ENCODE measurements around the gene KCNE3.

Gene KCNE3

DNA sequence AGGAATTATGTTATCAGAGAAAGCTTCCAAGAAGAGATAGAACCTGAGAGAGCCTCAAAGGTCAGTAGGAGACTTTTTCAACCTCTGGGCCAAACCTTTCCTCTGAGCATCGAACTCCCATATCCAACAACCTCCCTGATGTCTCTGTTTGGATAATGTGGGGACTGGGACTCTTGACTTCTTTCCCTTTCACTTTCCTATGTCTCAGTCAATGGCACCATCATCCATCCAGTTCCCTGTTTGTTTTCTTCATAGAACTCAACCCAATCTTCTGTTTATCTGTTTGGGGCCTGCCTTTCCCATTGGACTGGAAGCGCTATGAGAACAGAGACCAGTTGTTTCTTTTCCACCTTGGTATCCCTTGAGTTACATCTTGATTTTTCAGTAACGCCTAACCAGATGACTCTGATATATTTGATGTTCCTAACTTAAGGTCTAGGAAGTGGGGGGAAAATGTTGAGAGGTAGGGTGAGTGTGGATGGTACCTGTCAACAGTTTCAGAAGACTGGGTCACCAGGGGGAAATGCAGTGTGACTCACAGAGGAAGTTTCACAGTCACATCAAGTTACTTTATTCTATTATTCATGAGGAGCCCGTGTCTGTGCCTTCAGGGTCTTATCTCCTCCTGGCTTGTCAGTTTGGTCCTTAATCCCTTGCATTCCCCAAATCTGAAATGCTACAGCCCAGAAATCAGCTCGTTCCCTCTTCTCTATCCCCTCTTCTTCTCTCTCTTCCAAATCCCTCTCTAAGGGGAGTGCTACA, 4.5 kb upstream of the KCNE3 start:
- DNase-seq (ENCODE audit: low read depth), result no peak
- TF ChIP-seq, protein P1, sequence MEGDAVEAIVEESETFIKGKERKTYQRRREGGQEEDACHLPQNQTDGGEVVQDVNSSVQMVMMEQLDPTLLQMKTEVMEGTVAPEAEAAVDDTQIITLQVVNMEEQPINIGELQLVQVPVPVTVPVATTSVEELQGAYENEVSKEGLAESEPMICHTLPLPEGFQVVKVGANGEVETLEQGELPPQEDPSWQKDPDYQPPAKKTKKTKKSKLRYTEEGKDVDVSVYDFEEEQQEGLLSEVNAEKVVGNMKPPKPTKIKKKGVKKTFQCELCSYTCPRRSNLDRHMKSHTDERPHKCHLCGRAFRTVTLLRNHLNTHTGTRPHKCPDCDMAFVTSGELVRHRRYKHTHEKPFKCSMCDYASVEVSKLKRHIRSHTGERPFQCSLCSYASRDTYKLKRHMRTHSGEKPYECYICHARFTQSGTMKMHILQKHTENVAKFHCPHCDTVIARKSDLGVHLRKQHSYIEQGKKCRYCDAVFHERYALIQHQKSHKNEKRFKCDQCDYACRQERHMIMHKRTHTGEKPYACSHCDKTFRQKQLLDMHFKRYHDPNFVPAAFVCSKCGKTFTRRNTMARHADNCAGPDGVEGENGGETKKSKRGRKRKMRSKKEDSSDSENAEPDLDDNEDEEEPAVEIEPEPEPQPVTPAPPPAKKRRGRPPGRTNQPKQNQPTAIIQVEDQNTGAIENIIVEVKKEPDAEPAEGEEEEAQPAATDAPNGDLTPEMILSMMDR (IDR thresholded peaks at IDR 0.05; ENCODE audit: low read depth, low read length, missing control alignments), result no peak
- H3K4me3 ChIP-seq (ENCODE audit: low read depth, low read length), result no peak overlapping the region

DNA sequence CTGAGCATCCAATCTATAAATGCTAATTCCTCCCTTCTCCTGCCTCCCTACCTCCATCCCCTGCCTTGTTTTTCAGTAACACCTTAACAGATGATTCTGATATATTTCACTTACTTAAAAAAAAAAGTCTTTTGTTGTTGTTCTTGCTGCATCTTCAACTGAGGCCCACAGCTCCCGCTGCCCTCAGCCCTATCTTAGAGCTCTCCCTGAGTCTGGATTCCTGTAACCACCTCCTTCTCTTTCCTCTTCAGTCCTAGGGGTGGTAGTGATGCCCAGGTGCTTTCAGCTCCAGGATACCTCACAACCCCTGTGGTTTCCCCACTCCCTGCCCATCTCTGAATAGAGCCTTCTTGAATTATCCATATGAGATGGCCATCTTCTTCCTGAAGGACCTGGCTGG, 3.7 kb upstream of the KCNE3 start:
- no peak for DNase-seq (ENCODE audit: low read depth)
- H3K4me3 ChIP-seq (ENCODE audit: low read depth, low read length), result no peak overlapping the region
- TF ChIP-seq, protein P1 (IDR thresholded peaks at IDR 0.05; ENCODE audit: low read depth, low read length, missing control alignments), result no peak

DNA sequence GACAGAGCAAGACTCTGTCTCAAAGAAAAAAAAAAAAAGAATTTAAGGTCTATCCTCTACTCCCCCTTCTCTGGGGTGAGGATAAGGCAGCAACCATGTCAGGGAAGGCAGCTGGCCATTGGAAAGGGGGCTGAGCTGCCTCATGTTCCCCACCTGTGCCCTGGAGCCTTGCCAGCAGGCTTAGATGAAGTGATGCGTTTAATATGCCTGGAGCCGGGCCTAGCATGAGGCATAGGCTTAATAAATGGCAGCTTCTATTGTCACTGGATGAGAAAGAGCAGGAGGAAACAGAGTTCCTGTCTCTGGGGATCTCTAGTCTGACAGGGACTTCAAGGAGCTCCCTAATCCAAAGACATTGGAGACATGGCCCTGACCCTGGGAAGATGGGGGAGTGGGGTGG, 3.2 kb upstream of the KCNE3 start:
- TF ChIP-seq, protein P1 (IDR thresholded peaks at IDR 0.05; ENCODE audit: low read depth, low read length, missing control alignments), result no peak
- DNase-seq (ENCODE audit: low read depth), result no peak
- no peak overlapping the region for H3K4me3 ChIP-seq (ENCODE audit: low read depth, low read length)

DNA sequence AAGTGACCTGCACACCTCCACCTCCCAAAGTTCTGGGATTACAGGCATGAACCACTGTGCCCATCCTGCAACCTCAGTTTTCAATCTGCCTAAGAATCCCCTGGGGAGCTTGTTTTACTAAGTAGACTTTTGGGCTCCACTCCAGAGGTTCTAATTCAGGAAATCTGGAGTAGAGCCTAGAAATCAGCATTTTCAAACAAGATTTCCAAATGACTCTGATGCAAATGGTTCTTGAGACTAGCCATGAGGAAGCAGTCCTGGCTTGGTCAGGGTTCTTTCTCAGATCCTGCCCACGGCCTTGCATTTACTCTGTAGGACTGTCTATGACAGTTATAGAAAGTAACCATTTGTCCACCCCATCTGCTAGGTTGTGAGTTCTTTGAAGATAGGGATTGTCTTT, 1.6 kb upstream of the KCNE3 start:
- no peak overlapping the region for H3K4me3 ChIP-seq (ENCODE audit: low read depth, low read length)
- DNase-seq (ENCODE audit: low read depth), result no peak
- TF ChIP-seq, protein P1 (IDR thresholded peaks at IDR 0.05; ENCODE audit: low read depth, low read length, missing control alignments), result no peak

DNA sequence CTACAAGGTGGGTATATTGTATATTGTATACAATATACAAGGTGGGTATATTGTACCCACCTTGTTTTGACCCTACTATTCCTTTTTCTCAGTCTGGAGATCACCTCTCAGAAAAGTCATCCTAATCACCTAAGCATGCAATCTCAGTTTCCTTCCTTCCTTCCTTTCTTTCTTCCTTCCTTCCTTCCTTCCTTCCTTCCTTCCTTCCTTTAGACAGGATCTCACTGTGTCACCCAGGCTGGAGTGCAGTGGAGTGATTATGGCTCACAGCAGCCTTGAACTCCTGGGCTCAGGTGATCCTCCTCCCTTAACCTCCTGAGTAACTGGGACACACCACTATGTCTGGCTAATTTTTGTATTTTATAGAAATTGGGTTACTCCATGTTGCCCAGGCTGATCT, 1.2 kb upstream of the KCNE3 start:
- TF ChIP-seq, protein P1 (IDR thresholded peaks at IDR 0.05; ENCODE audit: low read depth, low read length, missing control alignments), result no peak
- no peak overlapping the region for H3K4me3 ChIP-seq (ENCODE audit: low read depth, low read length)
- no peak for DNase-seq (ENCODE audit: low read depth)

DNA sequence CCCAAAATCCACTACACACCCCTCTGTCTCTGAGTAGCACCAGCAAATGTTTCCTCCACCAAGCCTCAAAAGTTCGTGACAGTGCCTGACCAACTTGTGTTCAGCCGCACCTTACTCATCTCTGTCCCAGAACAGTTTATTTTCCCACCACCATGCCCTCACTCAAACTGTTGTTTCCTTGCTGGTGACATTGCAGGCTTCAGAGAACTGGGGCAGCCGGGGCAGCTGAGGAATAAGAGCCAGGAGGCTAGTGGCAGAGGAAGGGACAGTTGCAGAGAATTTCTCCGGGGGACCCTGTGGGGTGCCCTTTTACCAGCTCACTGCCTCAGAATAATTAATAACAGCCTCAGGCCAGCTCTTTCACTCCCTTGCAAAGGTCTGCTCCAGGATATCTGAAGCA, 709 bp upstream of the KCNE3 start:
- no peak for DNase-seq (ENCODE audit: low read depth)
- TF ChIP-seq, protein P1 (IDR thresholded peaks at IDR 0.05; ENCODE audit: low read depth, low read length, missing control alignments), result no peak
- no peak overlapping the region for H3K4me3 ChIP-seq (ENCODE audit: low read depth, low read length)

DNA sequence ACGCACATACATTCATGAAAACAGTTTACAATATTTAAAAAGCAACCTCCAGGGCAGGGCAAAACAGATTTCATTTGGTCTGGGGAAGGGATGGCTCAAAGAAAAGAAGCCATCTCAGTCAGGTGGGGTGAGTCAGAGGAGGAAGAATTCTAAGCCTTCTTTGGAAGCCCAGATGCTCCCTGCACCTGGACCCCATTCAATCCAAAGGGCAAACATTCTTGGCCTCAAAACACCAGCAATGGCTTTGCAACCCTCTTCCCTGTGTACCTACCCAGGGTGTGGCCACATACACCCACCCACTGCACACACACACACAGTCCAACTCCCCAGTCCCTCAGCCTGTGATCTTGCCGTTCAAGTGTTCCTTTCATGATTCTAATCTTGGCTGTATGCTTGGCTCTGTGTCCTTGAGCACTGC, 2.0 kb downstream of the KCNE3 start:
- H3K4me3 ChIP-seq (ENCODE audit: low read depth, low read length), result no peak overlapping the region
- DNase-seq (ENCODE audit: low read depth), result no peak
- TF ChIP-seq, protein P1 (IDR thresholded peaks at IDR 0.05; ENCODE audit: low read depth, low read length, missing control alignments), result no peak

Data from GM12864 (cell line).